ENCODE measurements around the gene BCL2A1.
A peak's percentile ranks its signal among the peaks of the same experiment; 100 is the strongest.
"Not testable (repeated sequence)": the region's sequence is repeated elsewhere in the genome, so short reads cannot be mapped to it uniquely, and the experiment has no call there.

The BCL2A1 gene

GRCh38 chr15:79970624-79971434, at the start of gene BCL2A1:
TSS of gene BCL2A1 (minus strand) at chr15:79971196. CDS start at chr15:79971119, 77 bp downstream.
- no peak for DNase-seq

GRCh38 chr15:80020731-80021130, 49.7 kb upstream of the BCL2A1 start:
- DNase-seq: no peak

- DNase-seq: not testable (repeated sequence)
Observed at GRCh38 chr15:80020149-80020548, 49.2 kb upstream of the BCL2A1 start.

DNA sequence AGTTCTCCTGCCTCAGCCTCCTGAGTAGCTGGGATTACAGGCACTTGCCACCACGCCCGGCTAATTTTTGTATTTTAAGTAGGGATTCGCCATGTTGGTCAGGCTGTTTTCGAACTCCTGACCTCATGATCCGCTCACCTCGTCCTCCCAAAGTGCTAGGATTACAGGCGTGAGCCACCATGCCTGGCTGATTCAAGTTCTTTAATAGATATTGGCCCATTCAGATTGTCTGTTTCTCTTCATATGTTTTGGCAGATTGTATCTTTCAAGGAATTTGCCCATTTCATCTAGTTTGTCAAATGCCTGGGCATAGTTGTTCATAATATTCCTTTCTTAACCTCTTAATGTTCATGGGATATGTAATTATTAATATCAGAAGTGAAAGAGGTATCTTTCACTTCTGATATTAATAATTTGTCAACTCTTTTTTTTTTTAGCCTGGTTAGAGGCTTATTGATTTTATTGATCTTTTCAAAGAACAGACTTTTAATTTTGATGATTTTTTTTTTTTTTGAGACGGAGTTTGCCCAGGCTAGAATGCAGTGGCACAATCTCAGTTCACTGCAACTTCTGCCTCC, 48.3 kb upstream of the BCL2A1 start:
- DNase-seq: no peak

DNA sequence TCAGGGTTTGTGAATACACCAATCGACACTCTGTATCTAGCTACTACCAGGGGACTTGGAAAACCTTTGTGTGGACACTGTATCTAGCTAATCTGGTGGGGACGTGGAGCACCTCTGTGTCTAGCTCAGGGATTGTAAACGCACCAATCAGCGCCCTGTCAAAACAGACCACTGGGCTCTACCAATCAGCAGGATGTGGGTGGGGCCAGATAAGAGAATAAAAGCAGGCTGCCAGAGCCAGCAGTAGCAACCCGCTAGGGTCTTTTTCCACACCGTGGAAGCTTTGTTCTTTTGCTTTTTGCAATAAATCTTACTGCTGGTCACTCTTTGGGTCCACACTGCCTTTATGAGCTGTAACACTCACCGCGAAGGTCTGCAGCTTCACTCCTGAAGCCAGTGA, 46.1 kb upstream of the BCL2A1 start:
- not testable (repeated sequence) for DNase-seq

DNA sequence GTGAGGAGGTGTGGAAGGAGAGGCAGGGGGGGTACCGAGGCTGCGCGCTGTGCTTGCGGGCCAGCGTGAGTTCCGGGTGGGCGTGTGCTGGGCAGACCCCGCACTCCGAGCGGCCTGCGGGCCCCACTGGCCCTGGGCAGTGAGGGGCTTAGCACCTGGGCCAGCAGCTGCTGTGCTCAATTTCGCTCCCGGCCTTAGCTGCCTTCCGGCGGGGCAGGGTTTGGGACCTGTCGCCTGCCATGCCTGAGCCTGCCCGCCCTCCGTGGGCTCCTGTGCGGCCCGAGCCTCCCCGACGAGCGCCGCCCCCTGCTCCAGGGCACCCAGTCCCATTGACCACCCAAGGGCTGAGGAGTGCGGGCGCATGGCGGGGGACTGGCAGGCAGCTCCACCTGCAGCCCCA, 45.5 kb upstream of the BCL2A1 start:
- not testable (repeated sequence) for DNase-seq

DNA sequence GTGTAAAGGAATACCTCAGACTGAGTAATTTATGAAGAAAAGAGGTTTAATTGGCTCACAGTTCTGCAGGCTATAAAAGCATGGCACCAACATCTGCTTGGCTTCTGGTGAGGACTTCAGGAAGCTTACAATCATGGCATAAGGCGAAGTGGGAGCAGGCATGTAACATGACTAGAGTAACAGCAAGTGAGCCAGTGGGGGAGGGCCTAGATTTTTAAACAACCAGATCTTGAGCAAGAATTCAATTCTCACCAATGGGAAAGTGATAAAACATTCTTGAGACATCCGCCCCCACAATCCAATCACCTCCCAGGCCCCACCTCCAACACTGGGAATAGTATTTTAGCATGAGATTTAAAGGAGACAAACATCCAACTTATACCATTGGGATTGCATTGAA, 44.2 kb upstream of the BCL2A1 start:
- DNase-seq: no peak

GRCh38 chr15:80014186-80014585, 43.2 kb upstream of the BCL2A1 start:
- not testable (repeated sequence) for DNase-seq

GRCh38 chr15:80012060-80012726, 41.2 kb upstream of the BCL2A1 start:
- no peak for DNase-seq

- no peak for DNase-seq
Observed at GRCh38 chr15:80011596-80011995, 40.6 kb upstream of the BCL2A1 start.

- not testable (repeated sequence) for DNase-seq
Observed at GRCh38 chr15:80011041-80011523, 40.1 kb upstream of the BCL2A1 start.

- DNase-seq: no peak
Observed at GRCh38 chr15:80010131-80010673, 39.2 kb upstream of the BCL2A1 start.

GRCh38 chr15:80007532-80007931, 36.5 kb upstream of the BCL2A1 start:
- DNase-seq: no peak

DNA sequence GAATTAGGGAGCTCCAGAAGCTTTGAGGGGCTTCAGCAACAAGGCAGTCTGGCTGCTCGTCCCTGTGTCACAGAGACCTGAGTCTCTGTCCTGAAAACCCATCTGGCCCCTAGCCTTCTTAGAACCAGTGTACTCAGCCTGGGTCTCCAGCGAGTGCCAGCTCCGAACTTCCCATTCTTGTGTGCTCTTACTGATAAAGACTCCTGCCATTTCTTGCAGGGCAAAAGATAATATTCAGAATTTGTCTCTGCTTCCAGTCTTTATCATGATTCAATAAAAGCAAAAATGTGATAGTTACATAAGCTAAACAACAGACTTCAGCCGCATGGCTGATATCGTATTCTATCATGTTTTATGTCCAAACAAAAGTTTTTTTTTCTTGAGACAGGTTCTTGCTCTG, 36.0 kb upstream of the BCL2A1 start:
- no peak for DNase-seq

DNA sequence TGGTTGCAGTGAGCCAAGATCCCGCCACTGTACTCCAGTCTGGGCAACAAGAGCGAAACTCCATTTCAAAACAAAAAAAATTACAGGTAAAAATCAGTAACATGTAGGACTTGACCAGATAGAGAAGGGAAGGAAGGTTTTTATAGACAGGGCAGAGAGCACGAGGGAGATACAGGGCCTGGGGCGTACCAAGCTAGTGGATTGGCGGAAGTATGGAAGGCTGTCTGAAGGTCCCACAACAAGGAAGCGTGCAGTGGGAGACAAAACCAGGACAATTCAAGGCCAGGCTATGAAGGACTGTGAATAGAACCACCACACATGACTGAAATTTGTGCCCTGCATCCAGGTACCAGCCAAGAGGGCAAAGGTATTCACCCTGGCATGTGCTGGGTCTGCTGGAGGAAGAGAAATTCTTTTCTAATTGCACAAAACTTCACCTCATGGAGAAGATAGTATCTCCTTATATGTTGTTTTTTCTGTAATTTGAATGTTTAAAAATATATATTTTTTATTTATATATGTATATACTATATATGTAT, 33.0 kb upstream of the BCL2A1 start:
- DNase-seq: no peak

DNA sequence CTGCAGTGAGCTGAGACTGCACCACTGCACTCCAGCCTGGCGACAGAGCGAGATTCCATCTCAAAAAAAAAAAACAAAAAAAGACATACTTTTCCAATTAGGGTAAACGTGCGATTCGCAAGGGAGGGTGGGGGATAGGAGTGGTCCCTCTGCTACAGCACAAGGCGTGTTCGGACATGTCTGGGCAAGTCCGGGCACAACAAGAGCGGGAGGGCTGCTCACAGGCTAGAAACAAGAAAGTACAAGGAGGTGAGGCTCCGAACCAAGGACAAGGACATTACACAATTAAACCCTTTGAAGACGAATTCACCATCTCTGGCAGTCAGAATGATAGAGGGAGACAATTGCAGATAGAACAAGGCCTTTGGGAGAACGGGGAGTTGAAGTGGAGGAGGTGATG, 32.2 kb upstream of the BCL2A1 start:
- no peak for DNase-seq

DNA sequence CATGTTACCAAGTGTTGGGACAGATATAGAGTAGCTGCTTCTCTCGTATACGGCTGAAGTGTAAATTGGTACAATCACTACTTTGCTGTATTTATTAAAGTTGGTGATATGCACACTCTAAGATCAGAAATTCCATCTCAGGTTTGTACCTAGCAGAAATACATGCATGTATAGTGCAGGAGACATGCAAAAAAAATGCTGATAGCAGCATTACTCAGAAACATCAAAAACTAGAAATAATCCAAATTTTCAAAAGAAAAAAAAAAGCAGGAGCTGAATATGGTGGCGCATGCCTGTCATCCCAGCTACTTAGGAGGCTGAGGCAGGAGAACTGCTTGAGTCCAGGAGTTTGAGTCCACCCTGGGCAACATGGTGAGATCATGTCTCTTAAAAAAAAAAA, 31.3 kb upstream of the BCL2A1 start:
- DNase-seq: no peak

GRCh38 chr15:79994615-79995014, 23.6 kb upstream of the BCL2A1 start:
- DNase-seq: no peak

- DNase-seq: no peak
Observed at GRCh38 chr15:79991826-79992225, 20.8 kb upstream of the BCL2A1 start.

GRCh38 chr15:79990997-79991334, 20.0 kb upstream of the BCL2A1 start:
- DNase-seq: no peak

DNA sequence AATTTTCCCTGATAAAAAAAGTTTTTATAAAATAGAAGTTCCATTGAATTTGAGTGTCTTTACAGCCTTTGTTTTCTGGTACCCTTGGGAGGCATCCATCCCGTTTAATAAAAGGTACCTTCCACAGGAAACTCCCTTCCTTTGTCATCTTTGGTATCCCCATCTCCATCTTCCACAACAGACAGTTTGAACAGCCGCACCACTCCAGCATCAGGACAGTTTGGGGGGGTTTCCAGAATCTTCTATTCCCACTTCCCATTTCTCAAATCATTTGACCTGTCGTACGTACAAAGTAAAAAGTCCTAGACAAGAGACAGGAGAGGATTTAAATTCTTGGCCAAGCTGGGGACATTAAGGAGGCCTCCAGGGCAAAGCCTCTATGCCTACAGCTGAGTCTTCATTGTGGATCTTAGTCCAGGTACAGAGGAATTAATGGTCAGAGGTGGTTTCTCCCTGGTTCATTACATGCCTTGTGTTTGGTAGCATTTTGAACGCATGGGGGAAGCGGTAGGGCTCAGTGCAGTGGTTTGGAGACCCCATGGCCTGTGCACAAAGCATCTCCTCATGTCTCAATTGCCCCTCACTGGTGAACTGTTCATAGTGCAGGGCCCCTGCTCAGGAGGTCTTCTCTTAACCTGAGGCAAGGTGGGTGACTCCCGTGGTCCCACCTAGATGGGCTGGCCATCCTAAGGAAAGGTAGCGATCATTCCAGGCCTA, 19.4 kb upstream of the BCL2A1 start:
- DNase-seq: no peak

GRCh38 chr15:79989682-79990081, 18.7 kb upstream of the BCL2A1 start:
- DNase-seq: peak in 1 of 2 donors; percentile 9

DNA sequence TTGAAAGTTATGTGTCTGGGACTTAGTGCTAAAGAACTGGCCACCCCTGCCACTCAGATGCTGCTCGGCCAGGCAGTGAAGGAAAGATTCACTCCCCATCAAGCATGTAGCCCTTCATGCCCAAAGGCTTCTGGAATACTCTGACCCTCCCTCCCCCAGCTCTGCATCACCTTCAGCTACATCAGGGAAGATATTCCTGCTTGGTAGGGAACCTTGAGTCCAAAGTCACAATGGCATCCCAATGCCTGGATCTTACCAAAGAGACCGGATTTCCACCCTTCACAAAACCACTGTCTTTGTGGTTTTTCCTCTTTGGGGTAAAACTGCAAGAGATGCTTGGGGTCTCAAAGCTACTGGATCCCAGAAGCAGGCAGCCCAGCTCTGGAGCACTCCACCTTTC, 18.2 kb upstream of the BCL2A1 start:
- DNase-seq: no peak

Data from hippocampal formation (tissue), 2 donors.